ENCODE measurements around the gene TMC2. TPM values are rescaled to one million over a fixed set of nuclear protein-coding genes. Genes with fewer than 3 reads are reported as not detected.
A peak's percentile ranks its signal among the peaks of the same experiment; 100 is the strongest.

TMC2 gene
- total RNA-seq, 4 donors from 2014 or later = 0.15 to 0.35 TPM; not detected in 2

- TF ChIP-seq POLR2AphosphoS5 (IDR thresholded peaks at IDR 0.05) (no peak), POLR2A (IDR thresholded peaks at IDR 0.05) (no peak), CTCF (IDR thresholded peaks at IDR 0.05) (no peak), EP300 (IDR thresholded peaks at IDR 0.05) (no peak)
- Histone ChIP-seq H3K36me3 (peaks cover 0 to 43% of the 10 kb centered on the region in 2 donors), H3K4me3 (no peak overlapping the region), H3K27ac (no peak overlapping the region), H3K9me3 (no peaks in the 10 kb centered on the region), H3K4me1 (no peaks in the 10 kb centered on the region), H3K27me3 (no peaks in the 10 kb centered on the region)
- no peak for ATAC-seq
- 0% methylated on average over 1 of the region's 1 CpG; no CpG with 5 or more reads in 1 of the 2 donors for WGBS, 2 donors (ENCODE audit: low coverage in 1 of 2)
Measured at GRCh38 chr20:2640260-2640659, 103.9 kb downstream of the TMC2 start.

GRCh38 chr20:2640899-2641298 is 104.5 kb downstream of the TMC2 start:
- ATAC-seq = no peak

GRCh38 chr20:2643708-2644107 is 107.3 kb downstream of the TMC2 start:
- peaks cover 0 to 43% of the 10 kb centered on the region in 2 donors for H3K36me3 ChIP-seq

More at GRCh38 chr20:2640899-2641298, 104.5 kb downstream of the TMC2 start:
- Histone ChIP-seq H3K27me3 (no peaks in the 10 kb centered on the region), H3K4me1 (no peaks in the 10 kb centered on the region), H3K4me3 (no peak overlapping the region), H3K9me3 (no peaks in the 10 kb centered on the region), H3K27ac (no peak overlapping the region), H3K36me3 (peaks cover 0 to 43% of the 10 kb centered on the region in 2 donors)
- no peak for TF ChIP-seq POLR2A (IDR thresholded peaks at IDR 0.05)
- WGBS, 2 donors (ENCODE audit: low coverage in 1 of 2) = 77 to 87% methylated on average over 4 to 9 of the region's 9 CpGs

GRCh38 chr20:2651772-2652723 is 115.7 kb downstream of the TMC2 start, which contains the start of gene NOP56:
Gene NOP56 (plus strand): TSS chr20:2652632. CDS start chr20:2652661, 29 bp downstream.
- H3K27ac ChIP-seq = peak within 1 kb of the TSS; percentile 51 to 95 (median 86)
- TF ChIP-seq CTCF (IDR thresholded peaks at IDR 0.05) = peak in 1 of 4 experiments; percentile 2
- no peak for TF ChIP-seq EP300 (IDR thresholded peaks at IDR 0.05)
- TF ChIP-seq POLR2A (IDR thresholded peaks at IDR 0.05) = peak; percentile 72 to 75
- TF ChIP-seq POLR2AphosphoS5 (IDR thresholded peaks at IDR 0.05) = peak; percentile 84
- peaks cover 0 to 35% (median 18%) of the 10 kb centered on the region in 3 donors for H3K4me1 ChIP-seq

More at GRCh38 chr20:2643708-2644107, 107.3 kb downstream of the TMC2 start:
- Histone ChIP-seq H3K27me3 (no peaks in the 10 kb centered on the region), H3K9me3 (no peaks in the 10 kb centered on the region), H3K4me3 (no peak overlapping the region), H3K27ac (no peak overlapping the region), H3K4me1 (no peaks in the 10 kb centered on the region)
- TF ChIP-seq CTCF (IDR thresholded peaks at IDR 0.05) (no peak), POLR2A (IDR thresholded peaks at IDR 0.05) (no peak), POLR2AphosphoS5 (IDR thresholded peaks at IDR 0.05) (no peak), EP300 (IDR thresholded peaks at IDR 0.05) (no peak)
- ATAC-seq = no peak
- 50% methylated on average over 1 of the region's 1 CpG; no CpG with 5 or more reads in 1 of the 2 donors for WGBS, 2 donors (ENCODE audit: low coverage in 1 of 2)

GRCh38 chr20:2652724-2653555 is 116.6 kb downstream of the TMC2 start:
- TF ChIP-seq POLR2A (IDR thresholded peaks at IDR 0.05) (no peak), CTCF (IDR thresholded peaks at IDR 0.05) (no peak)
- Histone ChIP-seq H3K4me3 (peak overlapping the region; percentile 83 to 96), H3K27ac (peak overlapping the region; percentile 7 to 95 (median 86)), H3K4me1 (peaks cover 0 to 35% (median 18%) of the 10 kb centered on the region in 3 donors), H3K36me3 (peaks cover 0 to 44% of the 10 kb centered on the region in 2 donors), H3K27me3 (no peaks in the 10 kb centered on the region), H3K9me3 (no peaks in the 10 kb centered on the region)
- ATAC-seq = peak; percentile 55
- 0% methylated on average over 4 of the region's 56 CpGs; no CpG with 5 or more reads in 1 of the 2 donors for WGBS, 2 donors (ENCODE audit: low coverage in 1 of 2)

More at GRCh38 chr20:2651772-2652723, 115.7 kb downstream of the TMC2 start, which contains the start of gene NOP56:
- Histone ChIP-seq H3K27me3 (no peaks in the 10 kb centered on the region), H3K36me3 (peaks cover 0 to 35% of the 10 kb centered on the region in 2 donors), H3K9me3 (no peaks in the 10 kb centered on the region), H3K4me3 (peak within 1 kb of the TSS; percentile 83 to 96)
- ATAC-seq = peak; percentile 97
- 0 to 3% methylated on average over 9 to 31 of the region's 101 CpGs for WGBS, 2 donors (ENCODE audit: low coverage in 1 of 2)
